Endothelial cell of umbilical vein (primary cell): ENCODE data around the gene LAIR2. TPM values are rescaled to one million over a fixed set of nuclear protein-coding genes. Genes with fewer than 3 reads are reported as not detected.
"Not testable (repeated sequence)": the region's sequence is repeated elsewhere in the genome, so short reads cannot be mapped to it uniquely, and the experiment has no call there.

ENCODE experiments used
- BruUV-seq: library from RNA; stranded (reverse); fragments of 400-500 nt; replicated peaks from 2 replicates; lab custom pipeline; 2021; lab: Mats Ljungman, UMichigan
- CTCF ChIA-PET: fragments of 300-600, 350-600 bp; sonication (Branson Sonifier 250); formaldehyde crosslinking; loops from one replicate; lab custom pipeline; 2021; ENCODE audit warnings: antibody characterized with exemption, inconsistent platforms; lab: Charles Lee
- POLR2A ChIA-PET: fragments of 300-600, 350-600 bp; sonication (Branson Sonifier 250); formaldehyde crosslinking; loops from one replicate; lab custom pipeline; 2021; ENCODE audit warnings: antibody characterized with exemption, inconsistent platforms; lab: Charles Lee
- DNase-seq: peaks from one replicate; pipeline ENCODE4 v3.0.0-alpha.2; 2011; ENCODE audit warnings: low read depth, low spot score
- FAIRE-seq: peaks from 2 replicates; lab custom pipeline; 2011; peaks lifted over from hg19 to GRCh38; lab: Jason Lieb, UNC
- H2AFZ ChIP-seq: 2 replicates; pipeline ENCODE4 v1.6.0; 2012; ENCODE audit warnings: low read depth, low read length, control low read depth, inconsistent platforms
- H3K27ac ChIP-seq: 2 replicates; pipeline ENCODE4 v1.5.1; 2011; ENCODE audit warnings: low read depth, mild to moderate bottlenecking, control low read depth, low read length, moderate library complexity; ENCODE audit not compliant: insufficient read depth
- H3K27me3 ChIP-seq, 2 experiments: 2 replicates each; pipeline versions ENCODE4 v1.6.0 to v1.6.1; 2011; ENCODE audit warnings: low read length in 2 of 2, mixed read lengths in 1 of 2; ENCODE audit not compliant: control insufficient read depth in 2 of 2, insufficient read depth in 2 of 2
- H3K36me3 ChIP-seq, 2 experiments: 2 replicates in 1 of 2; 3 replicates in 1 of 2; pipeline ENCODE4 v1.5.1; 2011; ENCODE audit warnings: low read length in 2 of 2, mild to moderate bottlenecking in 1 of 2, moderate library complexity in 1 of 2; ENCODE audit not compliant: control insufficient read depth in 2 of 2, insufficient read depth in 2 of 2; ENCODE audit errors: extremely low read depth in 1 of 2
- H3K4me1 ChIP-seq: 3 replicates; pipeline ENCODE4 v1.5.1; 2011; ENCODE audit warnings: mild to moderate bottlenecking, low read length; ENCODE audit not compliant: control insufficient read depth, insufficient read depth; ENCODE audit errors: extremely low read depth
- H3K4me2 ChIP-seq: 2 replicates; pipeline ENCODE4 v1.6.1; 2011; ENCODE audit warnings: low read length, control low read depth, mixed read lengths; ENCODE audit not compliant: insufficient read depth
- H3K4me3 ChIP-seq, 3 experiments: fragments of 200-600 bp in 1 of 3; sonication (generic), shearing (Covaris generic) in 1 of 3; replicated peaks in 1 of 3; 2 replicates each; pipeline ENCODE4 v1.5.1; 2011 to 2016; ENCODE audit warnings: control low read depth in 3 of 3, low read length in 3 of 3, mild to moderate bottlenecking in 2 of 3, inconsistent platforms in 1 of 3, low read depth in 1 of 3, moderate library complexity in 1 of 3; ENCODE audit not compliant: insufficient read depth in 1 of 3
- H3K79me2 ChIP-seq: 2 replicates; pipeline ENCODE4 v1.6.0; 2012; ENCODE audit warnings: low read length, inconsistent platforms; ENCODE audit not compliant: control insufficient read depth, insufficient read depth
- H3K9ac ChIP-seq: replicated peaks from 2 replicates; pipeline ENCODE3; 2011; ENCODE audit warnings: low read length, control low read depth; ENCODE audit not compliant: insufficient read depth; ENCODE audit errors: extremely low read depth
- H3K9me1 ChIP-seq: replicated peaks from 3 replicates; pipeline ENCODE4 v1.6.0; 2011; ENCODE audit warnings: mild to moderate bottlenecking, low read length; ENCODE audit not compliant: control insufficient read depth, insufficient read depth; ENCODE audit errors: extremely low read depth
- H3K9me3 ChIP-seq: replicated peaks from 2 replicates; pipeline ENCODE4 v1.5.1; 2012; ENCODE audit warnings: low read length, inconsistent platforms; ENCODE audit not compliant: control insufficient read depth, insufficient read depth
- H4K20me1 ChIP-seq: replicated peaks from 2 replicates; pipeline ENCODE3; 2011; ENCODE audit warnings: mild to moderate bottlenecking, low read length; ENCODE audit not compliant: control insufficient read depth, insufficient read depth; ENCODE audit errors: extremely low read depth
- EZH2 ChIP-seq: IDR thresholded peaks from 2 replicates; pipeline ENCODE4 v1.6.1; 2012; ENCODE audit warnings: borderline replicate concordance, low read depth, mild to moderate bottlenecking, moderate library complexity, low read length, inconsistent platforms; ENCODE audit not compliant: severe bottlenecking
- FOS ChIP-seq: IDR thresholded peaks from 2 replicates; pipeline ENCODE4 v1.6.1; 2011; ENCODE audit warnings: mild to moderate bottlenecking, low read length, moderate library complexity, borderline replicate concordance; ENCODE audit not compliant: insufficient read depth
- GATA2 ChIP-seq: IDR thresholded peaks from 2 replicates; pipeline ENCODE4 v1.7.0; 2011; ENCODE audit warnings: low read depth, mild to moderate bottlenecking, moderate library complexity, mixed read lengths, low read length; ENCODE audit not compliant: insufficient read length, insufficient read depth
- JUN ChIP-seq: IDR thresholded peaks from 2 replicates; pipeline ENCODE4 v1.6.1; 2011; ENCODE audit warnings: borderline replicate concordance, low read depth; ENCODE audit not compliant: insufficient read length, insufficient read depth
- MYC ChIP-seq: IDR thresholded peaks from one replicate; pipeline ENCODE4 v1.6.1; 2011; ENCODE audit warnings: mild to moderate bottlenecking, low read depth, low read length
- POLR2A ChIP-seq: IDR thresholded peaks from 2 replicates; pipeline ENCODE4 v1.6.1; 2012; ENCODE audit warnings: low read depth, mild to moderate bottlenecking, control low read depth, low read length
- POLR2AphosphoS5 ChIP-seq: IDR thresholded peaks from 2 replicates; pipeline ENCODE4 v1.6.1; 2012; ENCODE audit warnings: low read depth, mild to moderate bottlenecking, control low read depth, low read length, moderate library complexity; ENCODE audit not compliant: insufficient read depth
- dilution Hi-C: fragments of 300-500 bp; cut with MboI; formaldehyde crosslinking; loops from one replicate; pipeline ENCODE4 v1.15.0; 2019; ENCODE audit warnings: low sequenced_read_pairs; ENCODE audit not compliant: extremely low pct_ligation_motif_present
- intact Hi-C: fragments of 100-400 bp; cut with micrococcal nuclease; formaldehyde crosslinking; loops from one replicate; pipeline ENCODE4 v1.10.0; 2022
- polyA plus RNA-seq, 4 experiments: library from polyadenylated mRNA; depleted of rRNA in 3 of 4; stranded (reverse) in 3 of 4; unstranded in 1 of 4; fragments of >200 nt; gene quantifications; 2 replicates each; pipeline versions ENCODE4 v1.2.1 to v1.2.3, GENCODE V29; 2011 to 2012; ENCODE audit warnings: missing spikeins in 1 of 4
- total RNA-seq: library from RNA; stranded (reverse); gene quantifications from 2 replicates; pipeline ENCODE4 v1.2.3, GENCODE V29; 2021
- TF ChIP-seq, protein P1 (sequence below): IDR thresholded peaks from 2 replicates; pipeline ENCODE4 v1.6.1; 2011; ENCODE audit not compliant: insufficient read depth, insufficient read length
- TF ChIP-seq, protein P2 (sequence below), 2 donors: IDR thresholded peaks; 1 replicate in 1 of 2; 2 replicates in 1 of 2; pipeline ENCODE4 v1.5.1; 2011; ENCODE audit warnings: low read length in 2 of 2, mild to moderate bottlenecking in 2 of 2, moderate library complexity in 2 of 2, control low read depth in 1 of 2, inconsistent platforms in 1 of 2, low read depth in 1 of 2; ENCODE audit not compliant: insufficient read depth in 1 of 2; ENCODE audit errors: extremely low read depth in 1 of 2

LAIR2 gene
- total and polyA plus RNA-seq, 2 donors (not counting 3 experiments of a cell fraction or from before 2014, with no cell fraction given) = not detected

- no peaks in the 10 kb centered on the region for H3K4me1 ChIP-seq
- dilution Hi-C loops = no loop called here
- CTCF ChIA-PET = no interaction called here
Measured at GRCh38 chr19:54507824-54508223, 5.2 kb downstream of the LAIR2 start.

GRCh38 chr19:54508487-54508886, 5.9 kb downstream of the LAIR2 start:
- H3K36me3 ChIP-seq, intact Hi-C loops, dilution Hi-C loops, H3K4me3 ChIP-seq, DNase-seq, CTCF ChIA-PET, H3K9me3 ChIP-seq, H3K9ac ChIP-seq, H3K27me3 ChIP-seq, POLR2A ChIA-PET, FAIRE-seq, H4K20me1 ChIP-seq, H2AFZ ChIP-seq, BruUV-seq, H3K4me1 ChIP-seq, H3K27ac ChIP-seq, H3K4me2 ChIP-seq, H3K79me2 ChIP-seq, H3K9me1 ChIP-seq: not testable (repeated sequence)

More at GRCh38 chr19:54507824-54508223, 5.2 kb downstream of the LAIR2 start:
- no peak for DNase-seq
- Histone ChIP-seq H3K27ac (no peak overlapping the region), H3K27me3 (no peaks in the 10 kb centered on the region), H3K9me1 (no peaks in the 10 kb centered on the region), H3K4me2 (no peak overlapping the region), H2AFZ (no peak overlapping the region), H3K4me3 (no peak overlapping the region), H3K9me3 (no peaks in the 10 kb centered on the region), H3K9ac (no peak overlapping the region), H3K36me3 (no peaks in the 10 kb centered on the region), H4K20me1 (no peaks in the 10 kb centered on the region), H3K79me2 (no peaks in the 10 kb centered on the region)
- TF ChIP-seq EZH2 (no peak), FOS (no peak), MYC (no peak), JUN (no peak), GATA2 (no peak), POLR2A (no peak), POLR2AphosphoS5 (no peak)
- TF ChIP-seq, protein P1, sequence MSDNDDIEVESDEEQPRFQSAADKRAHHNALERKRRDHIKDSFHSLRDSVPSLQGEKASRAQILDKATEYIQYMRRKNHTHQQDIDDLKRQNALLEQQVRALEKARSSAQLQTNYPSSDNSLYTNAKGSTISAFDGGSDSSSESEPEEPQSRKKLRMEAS = no peak
- TF ChIP-seq, protein P2, sequence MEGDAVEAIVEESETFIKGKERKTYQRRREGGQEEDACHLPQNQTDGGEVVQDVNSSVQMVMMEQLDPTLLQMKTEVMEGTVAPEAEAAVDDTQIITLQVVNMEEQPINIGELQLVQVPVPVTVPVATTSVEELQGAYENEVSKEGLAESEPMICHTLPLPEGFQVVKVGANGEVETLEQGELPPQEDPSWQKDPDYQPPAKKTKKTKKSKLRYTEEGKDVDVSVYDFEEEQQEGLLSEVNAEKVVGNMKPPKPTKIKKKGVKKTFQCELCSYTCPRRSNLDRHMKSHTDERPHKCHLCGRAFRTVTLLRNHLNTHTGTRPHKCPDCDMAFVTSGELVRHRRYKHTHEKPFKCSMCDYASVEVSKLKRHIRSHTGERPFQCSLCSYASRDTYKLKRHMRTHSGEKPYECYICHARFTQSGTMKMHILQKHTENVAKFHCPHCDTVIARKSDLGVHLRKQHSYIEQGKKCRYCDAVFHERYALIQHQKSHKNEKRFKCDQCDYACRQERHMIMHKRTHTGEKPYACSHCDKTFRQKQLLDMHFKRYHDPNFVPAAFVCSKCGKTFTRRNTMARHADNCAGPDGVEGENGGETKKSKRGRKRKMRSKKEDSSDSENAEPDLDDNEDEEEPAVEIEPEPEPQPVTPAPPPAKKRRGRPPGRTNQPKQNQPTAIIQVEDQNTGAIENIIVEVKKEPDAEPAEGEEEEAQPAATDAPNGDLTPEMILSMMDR (IDR thresholded peaks at IDR 0.05; ENCODE audit: extremely low read depth in 1 of 2, insufficient read depth in 1 of 2, low read depth in 1 of 2, low read length in 2 of 2) = no peak
- FAIRE-seq = no peak
- no TSS peak for BruUV-seq
- intact Hi-C loops = no loop called here
- POLR2A ChIA-PET = no interaction called here
